ENCODE results near the gene KRTAP4-7.

GRCh38 chr17:41131979-41132378 is 48.0 kb downstream of the KRTAP4-7 start:
- TF ChIP-seq, protein P1, sequence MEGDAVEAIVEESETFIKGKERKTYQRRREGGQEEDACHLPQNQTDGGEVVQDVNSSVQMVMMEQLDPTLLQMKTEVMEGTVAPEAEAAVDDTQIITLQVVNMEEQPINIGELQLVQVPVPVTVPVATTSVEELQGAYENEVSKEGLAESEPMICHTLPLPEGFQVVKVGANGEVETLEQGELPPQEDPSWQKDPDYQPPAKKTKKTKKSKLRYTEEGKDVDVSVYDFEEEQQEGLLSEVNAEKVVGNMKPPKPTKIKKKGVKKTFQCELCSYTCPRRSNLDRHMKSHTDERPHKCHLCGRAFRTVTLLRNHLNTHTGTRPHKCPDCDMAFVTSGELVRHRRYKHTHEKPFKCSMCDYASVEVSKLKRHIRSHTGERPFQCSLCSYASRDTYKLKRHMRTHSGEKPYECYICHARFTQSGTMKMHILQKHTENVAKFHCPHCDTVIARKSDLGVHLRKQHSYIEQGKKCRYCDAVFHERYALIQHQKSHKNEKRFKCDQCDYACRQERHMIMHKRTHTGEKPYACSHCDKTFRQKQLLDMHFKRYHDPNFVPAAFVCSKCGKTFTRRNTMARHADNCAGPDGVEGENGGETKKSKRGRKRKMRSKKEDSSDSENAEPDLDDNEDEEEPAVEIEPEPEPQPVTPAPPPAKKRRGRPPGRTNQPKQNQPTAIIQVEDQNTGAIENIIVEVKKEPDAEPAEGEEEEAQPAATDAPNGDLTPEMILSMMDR (conservative IDR thresholded peaks at IDR 0.05; ENCODE audit: low read length) = no peak
- TF ChIP-seq EZH2phosphoT487 (IDR thresholded peaks at IDR 0.05; ENCODE audit: borderline replicate concordance, low read depth, low read length) = no peak

Data from OCI-LY7 (cell line).